GM19240 (cell line): ENCODE results near the gene TRPV3.
"Not testable (repeated sequence)": the region's sequence is repeated elsewhere in the genome, so short reads cannot be mapped to it uniquely, and the experiment has no call there.

Experiments used
- DNase-seq: peaks from one replicate; pipeline ENCODE4 v3.0.0; 2011; ENCODE audit warnings: low spot score; ENCODE audit not compliant: insufficient read length

Gene TRPV3

GRCh38 chr17:3573246-3574100 is 15.9 kb upstream of the TRPV3 start:
- DNase-seq, result no peak

- DNase-seq, result no peak
Measured at GRCh38 chr17:3572231-3572630, 14.6 kb upstream of the TRPV3 start.

- DNase-seq, result no peak
Measured at GRCh38 chr17:3571043-3571900, 13.7 kb upstream of the TRPV3 start.

GRCh38 chr17:3569534-3570137 is 12.0 kb upstream of the TRPV3 start:
- no peak for DNase-seq

GRCh38 chr17:3566551-3566950 is 8.9 kb upstream of the TRPV3 start:
- DNase-seq, result no peak

- DNase-seq, result no peak
Measured at GRCh38 chr17:3565143-3565542, 7.5 kb upstream of the TRPV3 start.

GRCh38 chr17:3564241-3564640 is 6.6 kb upstream of the TRPV3 start:
- DNase-seq, result not testable (repeated sequence)

GRCh38 chr17:3559270-3559645 is 1.6 kb upstream of the TRPV3 start:
- DNase-seq, result no peak

- peak; percentile 85 for DNase-seq
Measured at GRCh38 chr17:3558603-3559269, 1.1 kb upstream of the TRPV3 start.

GRCh38 chr17:3556916-3557767 is 470 bp downstream of the TRPV3 start:
- no peak for DNase-seq

GRCh38 chr17:3556239-3556915 is 1.2 kb downstream of the TRPV3 start:
- no peak for DNase-seq

- DNase-seq, result no peak
Measured at GRCh38 chr17:3555189-3555796, 2.3 kb downstream of the TRPV3 start.

GRCh38 chr17:3554440-3554839 is 3.2 kb downstream of the TRPV3 start:
- no peak for DNase-seq

- DNase-seq, result no peak
Measured at GRCh38 chr17:3553419-3554401, 3.9 kb downstream of the TRPV3 start.

GRCh38 chr17:3552916-3553315 is 4.7 kb downstream of the TRPV3 start:
- no peak for DNase-seq

GRCh38 chr17:3551189-3551588 is 6.4 kb downstream of the TRPV3 start:
- no peak for DNase-seq

- no peak for DNase-seq
Measured at GRCh38 chr17:3549610-3550162, 7.9 kb downstream of the TRPV3 start.

GRCh38 chr17:3547628-3548027 is 10.0 kb downstream of the TRPV3 start:
- no peak for DNase-seq
